Panc1 (cell line): ENCODE results near the gene KIAA1958.

Experiments used
- POLR2AphosphoS5 ChIP-seq: IDR thresholded peaks from 2 replicates; pipeline ENCODE4 v1.6.1; 2012; ENCODE audit warnings: mild to moderate bottlenecking, low read depth, low read length, moderate library complexity
- TF ChIP-seq, protein P1 (sequence below): fragments of 450-650 bp; IDR thresholded peaks from 2 replicates; pipeline ENCODE4 v1.5.1; 2017; ENCODE audit warnings: mild to moderate bottlenecking
- TF ChIP-seq, protein P2 (sequence below), 2 experiments: IDR thresholded peaks; 2 replicates each; pipeline ENCODE4 v1.6.1; 2011 to 2012; ENCODE audit warnings: low read depth in 2 of 2, control low read depth in 1 of 2, low read length in 1 of 2, mild to moderate bottlenecking in 1 of 2, moderate library complexity in 1 of 2; ENCODE audit not compliant: insufficient read depth in 1 of 2

DNA sequence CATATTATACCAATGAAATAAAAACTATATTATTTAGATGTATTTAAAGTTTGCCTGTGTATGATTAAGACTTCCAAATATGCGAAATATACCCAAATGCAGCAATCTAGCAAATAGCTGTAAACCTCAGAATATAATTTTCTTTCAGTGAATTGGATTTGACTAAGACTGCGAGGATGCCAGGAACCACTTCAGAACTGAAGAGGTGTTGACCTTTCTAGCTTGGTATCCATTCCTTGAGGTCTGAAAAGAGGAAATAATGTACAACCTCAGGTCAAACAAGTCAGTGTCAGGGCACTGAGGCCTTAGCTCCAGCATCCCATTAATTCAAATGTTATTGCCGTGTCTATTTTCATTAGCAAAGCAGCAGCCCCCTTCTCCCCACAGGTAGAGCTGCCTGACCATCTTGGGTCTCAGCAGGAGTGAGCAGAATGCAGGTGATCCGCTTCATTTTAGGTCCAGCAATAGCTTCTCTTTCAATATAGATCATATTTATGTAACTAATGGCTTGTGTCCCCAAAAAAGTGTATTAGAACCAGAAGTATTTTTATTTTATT, 100.0 kb downstream of the KIAA1958 start:
- TF ChIP-seq, protein P1, sequence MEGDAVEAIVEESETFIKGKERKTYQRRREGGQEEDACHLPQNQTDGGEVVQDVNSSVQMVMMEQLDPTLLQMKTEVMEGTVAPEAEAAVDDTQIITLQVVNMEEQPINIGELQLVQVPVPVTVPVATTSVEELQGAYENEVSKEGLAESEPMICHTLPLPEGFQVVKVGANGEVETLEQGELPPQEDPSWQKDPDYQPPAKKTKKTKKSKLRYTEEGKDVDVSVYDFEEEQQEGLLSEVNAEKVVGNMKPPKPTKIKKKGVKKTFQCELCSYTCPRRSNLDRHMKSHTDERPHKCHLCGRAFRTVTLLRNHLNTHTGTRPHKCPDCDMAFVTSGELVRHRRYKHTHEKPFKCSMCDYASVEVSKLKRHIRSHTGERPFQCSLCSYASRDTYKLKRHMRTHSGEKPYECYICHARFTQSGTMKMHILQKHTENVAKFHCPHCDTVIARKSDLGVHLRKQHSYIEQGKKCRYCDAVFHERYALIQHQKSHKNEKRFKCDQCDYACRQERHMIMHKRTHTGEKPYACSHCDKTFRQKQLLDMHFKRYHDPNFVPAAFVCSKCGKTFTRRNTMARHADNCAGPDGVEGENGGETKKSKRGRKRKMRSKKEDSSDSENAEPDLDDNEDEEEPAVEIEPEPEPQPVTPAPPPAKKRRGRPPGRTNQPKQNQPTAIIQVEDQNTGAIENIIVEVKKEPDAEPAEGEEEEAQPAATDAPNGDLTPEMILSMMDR: no peak
- TF ChIP-seq POLR2AphosphoS5: no peak
- TF ChIP-seq, protein P2, sequence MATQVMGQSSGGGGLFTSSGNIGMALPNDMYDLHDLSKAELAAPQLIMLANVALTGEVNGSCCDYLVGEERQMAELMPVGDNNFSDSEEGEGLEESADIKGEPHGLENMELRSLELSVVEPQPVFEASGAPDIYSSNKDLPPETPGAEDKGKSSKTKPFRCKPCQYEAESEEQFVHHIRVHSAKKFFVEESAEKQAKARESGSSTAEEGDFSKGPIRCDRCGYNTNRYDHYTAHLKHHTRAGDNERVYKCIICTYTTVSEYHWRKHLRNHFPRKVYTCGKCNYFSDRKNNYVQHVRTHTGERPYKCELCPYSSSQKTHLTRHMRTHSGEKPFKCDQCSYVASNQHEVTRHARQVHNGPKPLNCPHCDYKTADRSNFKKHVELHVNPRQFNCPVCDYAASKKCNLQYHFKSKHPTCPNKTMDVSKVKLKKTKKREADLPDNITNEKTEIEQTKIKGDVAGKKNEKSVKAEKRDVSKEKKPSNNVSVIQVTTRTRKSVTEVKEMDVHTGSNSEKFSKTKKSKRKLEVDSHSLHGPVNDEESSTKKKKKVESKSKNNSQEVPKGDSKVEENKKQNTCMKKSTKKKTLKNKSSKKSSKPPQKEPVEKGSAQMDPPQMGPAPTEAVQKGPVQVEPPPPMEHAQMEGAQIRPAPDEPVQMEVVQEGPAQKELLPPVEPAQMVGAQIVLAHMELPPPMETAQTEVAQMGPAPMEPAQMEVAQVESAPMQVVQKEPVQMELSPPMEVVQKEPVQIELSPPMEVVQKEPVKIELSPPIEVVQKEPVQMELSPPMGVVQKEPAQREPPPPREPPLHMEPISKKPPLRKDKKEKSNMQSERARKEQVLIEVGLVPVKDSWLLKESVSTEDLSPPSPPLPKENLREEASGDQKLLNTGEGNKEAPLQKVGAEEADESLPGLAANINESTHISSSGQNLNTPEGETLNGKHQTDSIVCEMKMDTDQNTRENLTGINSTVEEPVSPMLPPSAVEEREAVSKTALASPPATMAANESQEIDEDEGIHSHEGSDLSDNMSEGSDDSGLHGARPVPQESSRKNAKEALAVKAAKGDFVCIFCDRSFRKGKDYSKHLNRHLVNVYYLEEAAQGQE (IDR thresholded peaks at IDR 0.05; ENCODE audit: insufficient read depth in 1 of 2, low read depth in 2 of 2, low read length in 1 of 2): no peak
